GM18868 (cell line): ENCODE measurements around the gene HIVEP2.

Experiments
- ATAC-seq: cut with Tn5 transposase; IDR thresholded peaks from one replicate; pipeline ENCODE4 v1.9.1; 2021; ENCODE audit warnings: mild to moderate bottlenecking, moderate library complexity; ENCODE audit not compliant: unreplicated experiment

Gene HIVEP2

GRCh38 chr6:142918339-142919042 lies 26.5 kb downstream of the HIVEP2 start:
- no peak for ATAC-seq

- no peak for ATAC-seq
Measured at GRCh38 chr6:142916881-142917280, 28.1 kb downstream of the HIVEP2 start.

GRCh38 chr6:142914937-142915697 lies 29.9 kb downstream of the HIVEP2 start:
- no peak for ATAC-seq

GRCh38 chr6:142914369-142914768 lies 30.6 kb downstream of the HIVEP2 start:
- no peak for ATAC-seq

- peak; percentile 90 for ATAC-seq
Measured at GRCh38 chr6:142913511-142914047, 31.4 kb downstream of the HIVEP2 start.

- ATAC-seq = peak; percentile 65
Measured at GRCh38 chr6:142913036-142913510, 31.9 kb downstream of the HIVEP2 start.

GRCh38 chr6:142912125-142912524 lies 32.9 kb downstream of the HIVEP2 start:
- no peak for ATAC-seq

- no peak for ATAC-seq
Measured at GRCh38 chr6:142911430-142911829, 33.5 kb downstream of the HIVEP2 start.

- no peak for ATAC-seq
Measured at GRCh38 chr6:142909686-142910085, 35.3 kb downstream of the HIVEP2 start.

GRCh38 chr6:142908235-142908634 lies 36.7 kb downstream of the HIVEP2 start:
- ATAC-seq = no peak

- ATAC-seq = peak; percentile 6
Measured at GRCh38 chr6:142907544-142907943, 37.4 kb downstream of the HIVEP2 start.

GRCh38 chr6:142906945-142907470 lies 38.0 kb downstream of the HIVEP2 start:
- peak; percentile 50 for ATAC-seq

- ATAC-seq = no peak
Measured at GRCh38 chr6:142903812-142904211, 41.2 kb downstream of the HIVEP2 start.

GRCh38 chr6:142902636-142903053 lies 42.3 kb downstream of the HIVEP2 start:
- ATAC-seq = peak; percentile 89

GRCh38 chr6:142901611-142902010 lies 43.4 kb downstream of the HIVEP2 start:
- no peak for ATAC-seq

- ATAC-seq = no peak
Measured at GRCh38 chr6:142900227-142900971, 44.6 kb downstream of the HIVEP2 start.

GRCh38 chr6:142898927-142899895 lies 45.8 kb downstream of the HIVEP2 start:
- ATAC-seq = no peak

GRCh38 chr6:142897659-142898058 lies 47.3 kb downstream of the HIVEP2 start:
- no peak for ATAC-seq

- no peak for ATAC-seq
Measured at GRCh38 chr6:142896732-142897131, 48.2 kb downstream of the HIVEP2 start.

GRCh38 chr6:142893088-142893487 lies 51.9 kb downstream of the HIVEP2 start:
- no peak for ATAC-seq
